HG03521 (cell line): ENCODE data around the gene ZNF280A.
"Not testable (repeated sequence)": the region's sequence is repeated elsewhere in the genome, so short reads cannot be mapped to it uniquely, and the experiment has no call there.

Source experiments
- ATAC-seq: cut with Tn5 transposase; IDR thresholded peaks from one replicate; pipeline ENCODE4 v1.9.1; 2021; ENCODE audit warnings: mild to moderate bottlenecking, moderate library complexity; ENCODE audit not compliant: unreplicated experiment

ZNF280A gene

GRCh38 chr22:22513619-22514018 lies 6.5 kb downstream of the ZNF280A start:
- ATAC-seq: no peak

GRCh38 chr22:22512951-22513350 lies 7.1 kb downstream of the ZNF280A start:
- ATAC-seq: no peak

GRCh38 chr22:22510833-22511232 lies 9.2 kb downstream of the ZNF280A start:
- ATAC-seq: not testable (repeated sequence)

GRCh38 chr22:22509912-22510311 lies 10.2 kb downstream of the ZNF280A start:
- not testable (repeated sequence) for ATAC-seq

- ATAC-seq: peak; percentile 90
Measured at GRCh38 chr22:22508274-22509176, 11.5 kb downstream of the ZNF280A start, which contains the start of gene ZNF280B. Gene ZNF280B, minus strand, starts transcription at chr22:22508742. Its CDS starts 19,344 bp downstream, at chr22:22489398.

GRCh38 chr22:22507743-22508273 lies 12.3 kb downstream of the ZNF280A start:
- ATAC-seq: no peak

- ATAC-seq: no peak
Measured at GRCh38 chr22:22506736-22507135, 13.3 kb downstream of the ZNF280A start.

GRCh38 chr22:22498267-22498666 lies 21.8 kb downstream of the ZNF280A start:
- ATAC-seq: no peak

- ATAC-seq: not testable (repeated sequence)
Measured at GRCh38 chr22:22491589-22491988, 28.5 kb downstream of the ZNF280A start.

GRCh38 chr22:22488736-22489135 lies 31.3 kb downstream of the ZNF280A start:
- no peak for ATAC-seq

GRCh38 chr22:22487869-22488597 lies 32.0 kb downstream of the ZNF280A start:
- no peak for ATAC-seq

- ATAC-seq: no peak
Measured at GRCh38 chr22:22487059-22487458, 33.0 kb downstream of the ZNF280A start.

GRCh38 chr22:22486132-22486899 lies 33.8 kb downstream of the ZNF280A start:
- no peak for ATAC-seq

GRCh38 chr22:22485524-22485923 lies 34.5 kb downstream of the ZNF280A start:
- no peak for ATAC-seq

GRCh38 chr22:22484023-22484422 lies 36.0 kb downstream of the ZNF280A start:
- ATAC-seq: no peak

GRCh38 chr22:22480940-22481339 lies 39.1 kb downstream of the ZNF280A start:
- ATAC-seq: no peak

GRCh38 chr22:22479999-22480532 lies 40.0 kb downstream of the ZNF280A start:
- no peak for ATAC-seq

GRCh38 chr22:22479116-22479515 lies 41.0 kb downstream of the ZNF280A start:
- no peak for ATAC-seq

- ATAC-seq: no peak
Measured at GRCh38 chr22:22478470-22478869, 41.6 kb downstream of the ZNF280A start.

- no peak for ATAC-seq
Measured at GRCh38 chr22:22474733-22475132, 45.3 kb downstream of the ZNF280A start.
